Keratinocyte (primary cell): Measurements from ENCODE around the gene CLK3. TPM values are rescaled to one million over a fixed set of nuclear protein-coding genes. Genes with fewer than 3 reads are reported as not detected.

ENCODE experiments used
- DNase-seq: peaks from one replicate; pipeline ENCODE4 v3.0.0-alpha.2; 2011; ENCODE audit warnings: low read depth, missing footprints, low spot score
- FAIRE-seq: peaks from 2 replicates; lab custom pipeline; 2011; peaks lifted over from hg19 to GRCh38; lab: Jason Lieb, UNC
- H2AFZ ChIP-seq: 2 replicates; pipeline ENCODE4 v1.6.0; 2012; ENCODE audit warnings: low read length, control low read depth, inconsistent platforms; ENCODE audit not compliant: control insufficient read depth
- H3K27ac ChIP-seq: 2 replicates; pipeline ENCODE4 v1.5.1; 2011; ENCODE audit warnings: low read length; ENCODE audit not compliant: control insufficient read depth, insufficient read depth
- H3K27me3 ChIP-seq: 3 replicates; pipeline ENCODE4 v1.6.0; 2011; ENCODE audit warnings: low read length; ENCODE audit not compliant: control insufficient read depth, insufficient read depth; ENCODE audit errors: extremely low read depth
- H3K36me3 ChIP-seq, 2 experiments: 2 replicates in 1 of 2; 3 replicates in 1 of 2; pipeline ENCODE4 v1.5.1; 2011; ENCODE audit warnings: low read length in 2 of 2, mild to moderate bottlenecking in 1 of 2; ENCODE audit not compliant: control insufficient read depth in 2 of 2, insufficient read depth in 2 of 2; ENCODE audit errors: extremely low read depth in 1 of 2
- H3K4me1 ChIP-seq: 3 replicates; pipeline ENCODE4 v1.5.1; 2011; ENCODE audit warnings: low read length; ENCODE audit not compliant: control insufficient read depth, insufficient read depth; ENCODE audit errors: extremely low read depth
- H3K4me2 ChIP-seq: 3 replicates; pipeline ENCODE4 v1.6.0; 2011; ENCODE audit warnings: low read depth, low read length; ENCODE audit not compliant: control insufficient read depth, insufficient read depth; ENCODE audit errors: extremely low read depth
- H3K4me3 ChIP-seq, 3 experiments: fragments of 200-600 bp in 1 of 3; sonication (generic) in 1 of 3; 2 replicates in 2 of 3; 3 replicates in 1 of 3; pipeline ENCODE4 v1.5.1; 2011 to 2016; ENCODE audit warnings: low read length in 3 of 3, mild to moderate bottlenecking in 3 of 3, control low read depth in 2 of 3, inconsistent platforms in 1 of 3, low read depth in 1 of 3, mixed read lengths in 1 of 3, mixed run types in 1 of 3, moderate library complexity in 1 of 3; ENCODE audit not compliant: control insufficient read depth in 2 of 3, insufficient read depth in 2 of 3; ENCODE audit errors: extremely low read depth in 1 of 3
- H3K79me2 ChIP-seq: 2 replicates; pipeline ENCODE4 v1.6.0; 2012; ENCODE audit warnings: low read length; ENCODE audit not compliant: control insufficient read depth, insufficient read depth
- H3K9ac ChIP-seq: 3 replicates; pipeline ENCODE4 v1.6.0; 2011; ENCODE audit warnings: low read length; ENCODE audit not compliant: control insufficient read depth, insufficient read depth; ENCODE audit errors: extremely low read depth
- H3K9me1 ChIP-seq: 3 replicates; pipeline ENCODE4 v1.6.0; 2011; ENCODE audit warnings: low read length; ENCODE audit not compliant: control insufficient read depth, insufficient read depth; ENCODE audit errors: extremely low read depth
- H3K9me3 ChIP-seq: 2 replicates; pipeline ENCODE4 v1.5.1; 2012; ENCODE audit warnings: low read depth, low read length; ENCODE audit not compliant: control insufficient read depth
- H4K20me1 ChIP-seq: 3 replicates; pipeline ENCODE4 v1.6.0; 2011; ENCODE audit warnings: low read length; ENCODE audit not compliant: control insufficient read depth, insufficient read depth; ENCODE audit errors: extremely low read depth
- EZH2 ChIP-seq: IDR thresholded peaks from one replicate; pipeline ENCODE4 v1.6.1; 2012; ENCODE audit warnings: inconsistent platforms, mild to moderate bottlenecking, low read length, moderate library complexity
- dilution Hi-C: fragments of 300-500 bp; cut with MboI; formaldehyde crosslinking; loops from one replicate; pipeline ENCODE4 v1.7.0; 2020; ENCODE audit warnings: low sequenced_read_pairs; ENCODE audit not compliant: extremely low pct_ligation_motif_present
- polyA plus RNA-seq, 5 experiments: library from polyadenylated mRNA; depleted of rRNA in 3 of 5; stranded (reverse) in 3 of 5; stranded (forward) in 1 of 5; unstranded in 1 of 5; fragments of >200 nt; gene quantifications; 1 replicate in 1 of 5; 2 replicates in 3 of 5; 3 replicates in 1 of 5; pipeline versions ENCODE4 v1.2.1 to v1.2.3, GENCODE V29; 2011 to 2012; ENCODE audit warnings: missing spikeins in 2 of 5, low read depth in 1 of 5, low replicate concordance in 1 of 5
- TF ChIP-seq, protein P1 (sequence below), 3 experiments: IDR thresholded peaks in 1 of 3; conservative IDR thresholded peaks in 1 of 3; optimal IDR thresholded peaks in 1 of 3; 2 replicates in 2 of 3; 3 replicates in 1 of 3; pipeline versions ENCODE3 to v1.5.1; 2011; ENCODE audit warnings: low read length in 3 of 3, mild to moderate bottlenecking in 3 of 3, moderate library complexity in 2 of 3, control low read depth in 1 of 3, inconsistent platforms in 1 of 3; ENCODE audit not compliant: insufficient read depth in 2 of 3; ENCODE audit errors: extremely low read depth in 1 of 3

CLK3 gene
- polyA plus RNA-seq, 1 donor (not counting 4 experiments of a cell fraction or from before 2014, with no cell fraction given): 61.2 TPM

DNA sequence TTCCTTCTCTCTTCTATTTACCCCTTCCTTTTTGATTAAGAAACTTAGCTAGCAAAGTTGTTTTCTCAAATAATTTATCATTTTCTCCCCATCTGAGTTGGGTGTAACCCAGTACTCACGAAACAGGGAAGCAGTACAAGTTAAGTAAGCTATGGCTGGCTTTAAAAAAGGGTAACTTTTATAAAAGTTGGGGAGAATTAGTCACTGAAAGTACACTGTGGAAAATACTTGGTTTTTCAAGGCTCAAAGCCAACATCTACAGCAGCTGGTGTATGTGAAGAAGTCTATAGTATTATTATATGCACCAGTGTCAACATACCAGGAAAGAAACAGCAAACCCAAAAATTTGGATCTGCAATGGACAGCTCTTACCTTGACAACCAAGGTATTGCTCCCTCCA, 25.5 kb downstream of the CLK3 start:
- Histone ChIP-seq H3K4me1 (peaks cover 17% of the 10 kb centered on the region), H4K20me1 (peaks cover 6% of the 10 kb centered on the region), H3K36me3 (peaks cover 15 to 16% of the 10 kb centered on the region in 2 experiments), H3K79me2 (peaks cover 9% of the 10 kb centered on the region), H3K27ac (no peak overlapping the region), H2AFZ (no peak overlapping the region), H3K9ac (no peak overlapping the region), H3K27me3 (no peaks in the 10 kb centered on the region), H3K4me2 (no peak overlapping the region), H3K9me3 (no peaks in the 10 kb centered on the region), H3K9me1 (peaks cover 3% of the 10 kb centered on the region), H3K4me3 (no peak overlapping the region)
- FAIRE-seq (no peak), DNase-seq (no peak)
- dilution Hi-C loops: loop anchor here (10.0 kb wide), 1 partner anchor 134 kb away; no protein-coding TSS in a partner anchor
- no peak for TF ChIP-seq EZH2
- TF ChIP-seq, protein P1, sequence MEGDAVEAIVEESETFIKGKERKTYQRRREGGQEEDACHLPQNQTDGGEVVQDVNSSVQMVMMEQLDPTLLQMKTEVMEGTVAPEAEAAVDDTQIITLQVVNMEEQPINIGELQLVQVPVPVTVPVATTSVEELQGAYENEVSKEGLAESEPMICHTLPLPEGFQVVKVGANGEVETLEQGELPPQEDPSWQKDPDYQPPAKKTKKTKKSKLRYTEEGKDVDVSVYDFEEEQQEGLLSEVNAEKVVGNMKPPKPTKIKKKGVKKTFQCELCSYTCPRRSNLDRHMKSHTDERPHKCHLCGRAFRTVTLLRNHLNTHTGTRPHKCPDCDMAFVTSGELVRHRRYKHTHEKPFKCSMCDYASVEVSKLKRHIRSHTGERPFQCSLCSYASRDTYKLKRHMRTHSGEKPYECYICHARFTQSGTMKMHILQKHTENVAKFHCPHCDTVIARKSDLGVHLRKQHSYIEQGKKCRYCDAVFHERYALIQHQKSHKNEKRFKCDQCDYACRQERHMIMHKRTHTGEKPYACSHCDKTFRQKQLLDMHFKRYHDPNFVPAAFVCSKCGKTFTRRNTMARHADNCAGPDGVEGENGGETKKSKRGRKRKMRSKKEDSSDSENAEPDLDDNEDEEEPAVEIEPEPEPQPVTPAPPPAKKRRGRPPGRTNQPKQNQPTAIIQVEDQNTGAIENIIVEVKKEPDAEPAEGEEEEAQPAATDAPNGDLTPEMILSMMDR (optimal IDR thresholded peaks at IDR 0.05 in 1 of 3, IDR thresholded peaks at IDR 0.05 in 1 of 3, conservative IDR thresholded peaks at IDR 0.05 in 1 of 3; ENCODE audit: extremely low read depth in 1 of 3, insufficient read depth in 2 of 3, low read length in 3 of 3): no peak

- dilution Hi-C loops: loop anchor here (10.0 kb wide), 1 partner anchor 132 kb away; no protein-coding TSS in a partner anchor
- H3K9me3 ChIP-seq: no peaks in the 10 kb centered on the region
- no peak for FAIRE-seq
- no peak for DNase-seq
- H3K4me1 ChIP-seq: peaks cover 17% of the 10 kb centered on the region
- peaks cover 9% of the 10 kb centered on the region for H3K79me2 ChIP-seq
- TF ChIP-seq EZH2: no peak
- TF ChIP-seq, protein P1 (optimal IDR thresholded peaks at IDR 0.05 in 1 of 3, IDR thresholded peaks at IDR 0.05 in 1 of 3, conservative IDR thresholded peaks at IDR 0.05 in 1 of 3; ENCODE audit: extremely low read depth in 1 of 3, insufficient read depth in 2 of 3, low read length in 3 of 3): no peak
- H3K9me1 ChIP-seq: peaks cover 3% of the 10 kb centered on the region
- H3K4me2 ChIP-seq: peak overlapping the region; percentile 16
- H2AFZ ChIP-seq: no peak overlapping the region
- H4K20me1 ChIP-seq: peaks cover 6% of the 10 kb centered on the region
- H3K36me3 ChIP-seq: peaks cover 13 to 15% of the 10 kb centered on the region in 2 experiments
- H3K27me3 ChIP-seq: no peaks in the 10 kb centered on the region
- H3K4me3 ChIP-seq: no peak overlapping the region
- H3K9ac ChIP-seq: peak overlapping the region; percentile 47
- H3K27ac ChIP-seq: peak overlapping the region; percentile 24
Observed at GRCh38 chr15:74642348-74642733, 26.7 kb downstream of the CLK3 start.
